ENCODE measurements around the gene LZTFL1. TPM values are rescaled to one million over a fixed set of nuclear protein-coding genes. Genes with fewer than 3 reads are reported as not detected.

The LZTFL1 gene
- total and polyA plus RNA-seq, 8 donors: 3.5 to 14.1 (median 9.1) TPM

- Histone ChIP-seq H3K36me3 (no peaks in the 10 kb centered on the region), H3K4me3 (no peak overlapping the region), H3K9me3 (no peaks in the 10 kb centered on the region), H3K4me1 (no peaks in the 10 kb centered on the region), H3K27me3 (no peaks in the 10 kb centered on the region), H3K27ac (no peak overlapping the region)
- DNase-seq (no peak), FAIRE-seq (no peak), ATAC-seq (no peak)
- intact Hi-C loops (cut with DNase I): no loop called here
- no peak for TF ChIP-seq CTCF (IDR thresholded peaks at IDR 0.05)
- WGBS, 2 donors: 85 to 88% methylated on average over 2 of the region's 2 CpGs
Observed at GRCh38 chr3:45868213-45868612, 26.3 kb upstream of the LZTFL1 start.

GRCh38 chr3:45865563-45865962 lies 23.6 kb upstream of the LZTFL1 start:
- DNase-seq (no peak), FAIRE-seq (no peak), ATAC-seq (no peak)
- WGBS, 2 donors: 70 to 74% methylated on average over 6 of the region's 6 CpGs
- intact Hi-C loops (cut with DNase I): no loop called here
- TF ChIP-seq CTCF (IDR thresholded peaks at IDR 0.05): no peak
- Histone ChIP-seq H3K9me3 (no peaks in the 10 kb centered on the region), H3K36me3 (no peaks in the 10 kb centered on the region), H3K27ac (no peak overlapping the region), H3K4me3 (no peak overlapping the region), H3K4me1 (no peaks in the 10 kb centered on the region), H3K27me3 (no peaks in the 10 kb centered on the region)

- H3K9me3 ChIP-seq: no peaks in the 10 kb centered on the region
- intact Hi-C loops (cut with DNase I): no loop called here
- no peak for FAIRE-seq
Observed at GRCh38 chr3:45864760-45865519, 23.0 kb upstream of the LZTFL1 start.

GRCh38 chr3:45861043-45861719 lies 19.3 kb upstream of the LZTFL1 start:
- 41 to 47% methylated on average over 7 of the region's 7 CpGs for WGBS, 2 donors
- DNase-seq (no peak), FAIRE-seq (no peak), ATAC-seq (no peak)
- Histone ChIP-seq H3K4me3 (no peak overlapping the region), H3K36me3 (no peaks in the 10 kb centered on the region), H3K9me3 (no peaks in the 10 kb centered on the region), H3K27ac (no peak overlapping the region), H3K27me3 (no peaks in the 10 kb centered on the region), H3K4me1 (no peaks in the 10 kb centered on the region)
- no peak for TF ChIP-seq CTCF (IDR thresholded peaks at IDR 0.05)
- intact Hi-C loops (cut with DNase I): no loop called here

More at GRCh38 chr3:45864760-45865519, 23.0 kb upstream of the LZTFL1 start:
- DNase-seq (no peak), ATAC-seq (no peak)
- Histone ChIP-seq H3K27ac (no peak overlapping the region), H3K4me3 (no peak overlapping the region), H3K27me3 (no peaks in the 10 kb centered on the region), H3K36me3 (no peaks in the 10 kb centered on the region), H3K4me1 (no peaks in the 10 kb centered on the region)
- WGBS, 2 donors: 65% methylated on average over 8 of the region's 8 CpGs
- TF ChIP-seq CTCF (IDR thresholded peaks at IDR 0.05): no peak

- H3K27ac ChIP-seq: no peak overlapping the region
- no peak for TF ChIP-seq CTCF (IDR thresholded peaks at IDR 0.05)
- DNase-seq (no peak), ATAC-seq (no peak), FAIRE-seq (no peak)
- intact Hi-C loops (cut with DNase I): no loop called here
- H3K4me1 ChIP-seq: no peaks in the 10 kb centered on the region
- no peak overlapping the region for H3K4me3 ChIP-seq
- no peaks in the 10 kb centered on the region for H3K36me3 ChIP-seq
- WGBS, 2 donors: 74 to 80% methylated on average over 4 of the region's 4 CpGs
- no peaks in the 10 kb centered on the region for H3K9me3 ChIP-seq
- no peaks in the 10 kb centered on the region for H3K27me3 ChIP-seq
Observed at GRCh38 chr3:45860481-45860880, 18.6 kb upstream of the LZTFL1 start.

Data from pancreas (tissue), 10 donors.